ENCODE results near the gene SYT8.
"Not testable (repeated sequence)": the region's sequence is repeated elsewhere in the genome, so short reads cannot be mapped to it uniquely, and the experiment has no call there.

SYT8 gene

DNA sequence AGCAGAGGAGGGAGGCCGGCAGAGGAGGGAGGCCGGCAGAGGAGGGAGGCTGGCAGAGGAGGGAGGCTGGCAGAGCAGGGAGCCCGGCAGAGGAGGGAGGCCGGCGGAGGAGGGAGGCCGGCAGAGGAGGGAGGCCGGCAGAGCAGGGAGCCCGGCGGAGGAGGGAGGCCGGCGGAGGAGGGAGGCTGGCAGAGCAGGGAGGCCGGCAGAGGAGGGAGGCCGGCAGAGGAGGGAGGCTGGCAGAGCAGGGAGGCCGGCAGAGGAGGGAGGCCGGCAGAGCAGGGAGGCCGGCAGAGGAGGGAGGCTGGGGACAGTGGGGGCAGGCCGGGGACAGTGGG is 39.0 kb downstream of the SYT8 start:
- not testable (repeated sequence) for DNase-seq (ENCODE audit: low read depth)

DNA sequence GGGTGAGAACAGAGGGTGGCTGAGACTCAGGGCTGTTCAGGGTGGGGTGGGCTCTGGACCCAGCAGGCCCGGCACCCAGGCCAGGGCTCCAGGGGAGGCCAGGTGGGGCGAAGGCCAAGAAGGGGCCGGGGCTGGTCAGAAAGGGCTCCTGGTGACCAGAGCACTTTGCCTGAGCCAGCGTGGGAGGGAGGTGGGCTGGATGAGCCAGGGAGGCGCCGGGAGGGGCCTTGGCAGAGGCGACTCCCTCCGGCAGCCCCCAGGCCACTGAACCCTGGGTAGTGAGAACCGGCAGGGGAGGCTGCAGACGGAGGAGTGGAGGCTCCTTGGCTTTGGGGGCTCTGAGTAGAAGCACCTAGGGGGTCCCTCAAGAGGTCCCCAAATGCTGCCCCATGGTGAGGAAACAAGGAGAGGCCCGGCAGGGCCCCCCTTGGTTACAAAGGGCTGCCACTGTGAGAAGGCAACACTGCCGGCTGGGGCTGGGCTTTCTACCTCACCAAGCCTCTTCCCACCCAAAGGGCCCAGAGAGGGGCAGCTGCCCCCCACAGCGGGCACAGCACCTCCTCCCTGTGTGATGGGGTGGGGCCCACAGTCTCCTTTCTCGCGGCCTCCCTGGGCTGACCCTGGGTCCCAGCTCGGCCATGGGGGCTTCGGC is 39.8 kb downstream of the SYT8 start:
- not testable (repeated sequence) for DNase-seq (ENCODE audit: low read depth)

DNA sequence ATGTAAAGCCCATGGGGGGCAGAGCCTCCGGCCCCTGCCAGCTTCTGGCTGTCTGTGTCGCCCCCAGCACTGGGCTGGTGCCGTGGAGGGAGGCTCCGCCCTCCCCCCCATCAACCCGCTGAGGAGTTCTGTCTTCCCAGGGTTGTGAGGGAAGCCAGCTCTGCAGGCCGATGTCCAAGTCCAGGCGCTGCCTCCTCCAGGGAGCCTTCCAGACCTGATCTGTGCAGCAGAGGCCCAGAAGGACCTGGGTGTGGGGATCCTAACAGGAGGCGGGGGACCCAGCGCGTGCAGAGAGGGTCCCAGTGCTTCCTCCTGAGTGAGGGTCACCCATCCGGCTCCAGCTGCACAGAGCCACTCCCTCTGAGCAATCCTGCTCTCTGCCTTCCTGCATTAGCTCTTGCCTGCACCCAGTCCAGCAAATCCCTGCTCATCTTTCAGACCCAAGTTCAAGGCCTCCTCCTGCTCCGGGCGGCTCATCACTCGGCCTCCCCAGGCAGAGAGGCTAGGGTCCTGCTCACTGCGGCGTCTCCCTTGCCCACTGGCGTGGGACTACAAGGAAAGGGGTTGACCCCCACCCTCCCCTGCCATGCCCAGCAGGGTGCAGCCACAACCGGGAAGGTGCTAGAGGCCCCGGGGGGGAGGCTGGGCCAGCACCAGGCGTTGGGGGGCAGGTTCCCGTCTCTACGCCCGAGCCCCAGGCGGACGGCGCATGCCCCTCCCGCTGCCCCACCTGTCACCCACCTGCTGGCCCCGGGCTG is 40.5 kb downstream of the SYT8 start:
- no peak for DNase-seq (ENCODE audit: low read depth)

DNA sequence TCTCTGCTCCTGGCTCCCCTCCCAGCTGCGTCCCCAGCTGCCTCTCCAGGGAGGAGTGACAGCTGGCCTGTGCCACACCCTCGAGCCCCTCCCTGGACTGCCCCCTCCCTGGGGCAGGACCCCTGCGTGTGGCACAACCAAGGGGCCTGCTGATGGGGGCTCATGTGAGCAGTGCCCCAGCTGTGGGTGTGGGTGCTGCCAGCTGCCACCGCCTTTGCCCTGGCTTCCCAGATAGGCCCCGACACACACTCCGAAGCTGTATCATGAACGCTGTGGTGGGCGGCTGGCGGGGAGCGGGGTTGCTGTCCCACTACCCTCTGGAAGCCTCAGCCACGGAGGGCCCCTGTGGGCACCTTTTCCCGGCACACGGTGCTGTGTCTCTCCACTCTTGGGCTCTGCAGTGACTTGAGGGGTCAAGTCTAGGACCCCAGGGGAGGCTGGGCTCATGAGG is 41.1 kb downstream of the SYT8 start:
- not testable (repeated sequence) for DNase-seq (ENCODE audit: low read depth)

DNA sequence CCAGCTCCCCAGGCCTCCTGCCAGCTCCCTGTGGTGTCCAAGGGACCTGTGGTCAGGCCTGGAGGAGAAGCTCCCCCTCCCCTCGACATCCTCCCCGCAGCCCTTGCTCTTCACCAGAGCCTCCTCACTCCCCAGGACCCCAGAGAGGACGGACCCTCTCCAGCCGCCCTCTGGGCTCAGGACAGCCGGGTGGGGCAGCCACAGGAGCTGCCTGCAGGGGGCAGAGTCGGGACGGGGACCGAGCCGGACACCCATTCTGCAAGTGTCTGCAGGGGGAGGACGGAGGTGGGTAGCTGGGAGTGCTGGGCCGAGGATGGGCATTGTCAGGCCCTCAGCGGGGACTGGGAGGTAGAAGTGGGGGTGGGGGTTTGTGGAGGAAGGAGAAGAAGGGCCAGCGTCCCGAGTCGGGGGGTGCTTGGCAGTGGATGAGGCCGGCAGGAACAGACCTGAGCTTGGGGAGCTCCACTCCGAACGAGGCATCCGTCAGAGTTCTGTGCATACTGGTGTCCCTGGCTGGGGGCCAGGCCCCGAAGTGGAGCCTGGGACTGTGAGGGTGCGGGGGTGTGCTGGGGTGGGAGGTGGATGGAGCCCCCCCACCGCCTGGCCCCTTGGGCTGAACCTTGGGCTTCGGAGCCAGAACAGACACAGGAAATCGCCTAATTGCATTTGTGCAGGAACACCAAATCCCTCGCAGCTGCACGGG is 41.7 kb downstream of the SYT8 start:
- DNase-seq (ENCODE audit: low read depth), result no peak

DNA sequence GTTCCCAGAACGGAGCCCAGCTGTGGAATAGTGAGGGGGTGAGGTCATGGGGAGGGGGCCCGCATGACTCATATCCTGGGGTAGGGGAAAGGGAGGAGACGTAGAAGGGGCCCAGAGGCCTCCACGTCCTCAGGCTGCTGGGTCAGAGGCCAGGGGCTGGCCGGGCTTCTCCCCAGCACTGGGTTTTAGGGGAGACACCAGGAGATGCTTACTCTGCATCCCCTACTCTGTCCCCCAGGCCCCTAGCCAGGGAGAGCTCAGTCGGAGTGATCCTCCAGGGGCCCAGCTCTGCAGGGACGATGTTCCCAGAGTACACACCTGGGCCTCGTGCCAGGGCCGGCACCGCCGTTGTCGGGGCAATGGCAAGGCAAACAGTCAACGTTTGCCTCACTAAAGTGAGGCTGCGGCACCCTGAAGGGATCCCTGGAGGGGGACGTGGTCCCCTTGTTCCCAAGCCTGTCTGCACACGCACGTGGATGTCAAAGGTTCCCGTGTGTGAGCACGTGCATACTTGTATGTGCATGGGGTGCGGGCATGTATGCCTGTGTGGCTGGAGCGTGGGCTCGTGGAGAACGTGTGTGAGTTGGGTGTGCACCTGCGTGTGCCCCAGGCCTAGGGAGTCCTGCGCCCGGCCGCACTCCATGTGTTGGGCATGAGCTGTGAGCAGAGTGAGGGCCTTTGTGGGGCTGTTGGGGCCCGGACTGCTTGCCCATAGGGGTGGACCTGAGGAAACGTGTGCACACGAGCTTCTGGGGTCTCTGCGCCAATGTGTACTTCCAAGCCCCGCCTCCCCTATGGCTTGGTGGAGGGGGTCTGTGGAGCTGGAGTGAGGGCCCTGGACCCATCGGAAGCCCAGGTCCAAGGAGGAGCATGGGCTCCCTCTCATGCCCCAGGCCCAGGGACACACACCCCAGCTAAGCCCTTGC is 42.7 kb downstream of the SYT8 start:
- DNase-seq (ENCODE audit: low read depth), result no peak

DNA sequence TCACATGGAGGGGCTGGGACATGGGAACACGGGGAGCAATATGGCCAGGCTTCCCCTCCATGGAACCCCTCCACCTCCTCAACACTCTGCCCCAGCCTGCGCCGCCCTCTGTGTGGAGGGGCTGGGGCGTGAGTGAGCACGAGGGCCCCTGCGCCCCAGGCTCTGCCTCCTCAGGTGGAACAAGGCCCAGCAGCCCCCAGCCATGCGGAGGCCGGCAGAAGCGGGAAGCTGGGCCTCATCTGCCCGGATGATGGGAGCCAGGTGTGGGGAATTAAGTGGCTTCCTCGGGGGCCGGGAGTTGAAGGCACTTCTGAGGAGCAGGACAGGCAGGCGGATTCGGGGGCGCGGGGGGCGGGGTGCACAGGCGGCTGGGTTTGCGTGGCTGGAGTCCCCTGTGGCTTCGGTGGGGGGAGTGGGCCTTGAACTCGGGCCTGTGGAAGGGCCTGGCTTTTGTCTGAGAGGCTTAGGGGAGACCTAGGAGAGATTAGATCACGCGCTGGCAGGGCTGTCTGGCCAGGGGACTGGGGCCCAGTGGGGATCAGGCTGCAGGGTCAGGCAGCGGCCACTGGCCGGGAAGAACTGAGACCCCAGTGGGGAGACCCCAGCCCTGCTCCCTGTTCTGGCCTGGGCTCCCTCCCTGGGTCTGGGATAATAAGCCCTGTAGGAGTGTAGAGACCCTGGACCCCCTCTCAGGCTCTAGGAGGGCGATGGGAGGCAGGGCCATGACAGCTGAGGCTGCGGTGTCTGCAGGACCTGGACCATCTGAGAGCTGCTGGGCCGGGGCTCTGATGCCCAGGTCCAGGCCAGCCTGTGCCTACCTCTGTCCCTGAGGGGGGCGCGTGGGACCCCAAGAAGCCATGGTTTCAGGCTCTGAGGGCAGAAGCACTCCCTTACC is 43.6 kb downstream of the SYT8 start:
- DNase-seq (ENCODE audit: low read depth), result no peak

DNA sequence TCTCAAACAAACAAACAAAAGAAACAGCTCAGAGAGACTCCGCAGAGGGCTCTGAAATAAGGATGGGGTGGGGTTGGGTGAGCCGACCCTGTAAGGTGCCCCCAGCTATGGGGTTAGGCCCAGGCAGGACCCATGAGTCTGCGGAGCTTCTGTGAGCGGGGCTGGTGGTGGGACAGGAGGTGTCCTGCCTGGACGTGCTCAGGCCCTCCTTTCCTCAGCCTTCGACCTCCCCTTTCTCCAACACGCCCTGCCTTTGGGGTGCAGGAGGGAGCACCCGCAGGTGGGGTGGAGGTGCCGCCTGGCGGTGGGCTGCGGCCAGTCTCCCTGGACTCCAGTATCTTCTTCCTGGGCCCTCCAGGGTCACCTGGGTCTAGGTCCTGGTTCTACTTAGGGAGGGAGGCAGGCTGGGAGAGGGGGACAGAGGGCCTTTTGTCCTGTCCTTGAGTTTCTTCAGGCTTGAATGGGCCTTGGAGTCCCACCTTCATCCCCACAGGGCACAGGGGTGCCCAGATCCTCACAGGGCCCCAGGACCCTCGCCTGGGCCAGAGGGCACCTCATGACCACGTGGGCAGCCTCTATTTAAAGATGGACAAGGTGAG is 44.7 kb downstream of the SYT8 start:
- DNase-seq (ENCODE audit: low read depth), result no peak

DNA sequence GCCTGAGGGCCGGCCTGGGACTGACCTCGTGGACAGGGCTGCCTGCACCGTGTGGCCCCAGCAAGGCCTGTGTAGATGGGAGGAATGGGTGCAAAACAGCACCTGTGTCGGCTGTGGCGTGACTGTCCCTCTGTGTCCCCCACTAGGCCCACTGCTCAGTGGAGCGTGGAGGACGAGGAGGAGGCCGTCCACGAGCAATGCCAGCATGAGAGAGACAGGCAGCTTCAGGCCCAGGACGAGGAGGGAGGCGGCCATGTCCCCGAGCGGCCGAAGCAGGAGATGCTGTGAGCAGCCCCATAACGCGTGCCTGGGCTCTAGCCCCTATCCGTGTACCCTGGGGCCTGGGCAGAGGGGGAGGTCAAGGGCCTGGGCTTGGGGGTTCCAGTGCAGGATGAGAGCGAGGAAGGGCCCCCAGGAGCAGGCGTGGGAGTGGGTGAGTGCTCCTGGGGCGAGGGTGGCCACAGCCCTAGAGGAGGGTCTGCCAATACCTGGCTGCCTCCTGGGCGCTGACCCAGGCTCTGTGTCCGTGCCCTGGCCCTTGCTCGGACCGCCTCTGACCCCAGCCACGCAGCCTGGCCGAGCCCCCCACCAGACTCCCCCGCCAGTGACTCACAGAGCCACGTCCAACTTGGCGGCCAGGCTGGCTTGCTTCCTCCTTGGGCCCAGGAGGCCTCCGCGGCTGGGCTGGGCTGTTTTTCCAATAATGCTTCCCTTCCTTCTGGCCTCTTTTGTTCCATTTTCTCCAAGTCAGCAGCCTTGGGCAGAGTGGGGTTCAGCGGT is 45.3 kb downstream of the SYT8 start:
- no peak for DNase-seq (ENCODE audit: low read depth)

DNA sequence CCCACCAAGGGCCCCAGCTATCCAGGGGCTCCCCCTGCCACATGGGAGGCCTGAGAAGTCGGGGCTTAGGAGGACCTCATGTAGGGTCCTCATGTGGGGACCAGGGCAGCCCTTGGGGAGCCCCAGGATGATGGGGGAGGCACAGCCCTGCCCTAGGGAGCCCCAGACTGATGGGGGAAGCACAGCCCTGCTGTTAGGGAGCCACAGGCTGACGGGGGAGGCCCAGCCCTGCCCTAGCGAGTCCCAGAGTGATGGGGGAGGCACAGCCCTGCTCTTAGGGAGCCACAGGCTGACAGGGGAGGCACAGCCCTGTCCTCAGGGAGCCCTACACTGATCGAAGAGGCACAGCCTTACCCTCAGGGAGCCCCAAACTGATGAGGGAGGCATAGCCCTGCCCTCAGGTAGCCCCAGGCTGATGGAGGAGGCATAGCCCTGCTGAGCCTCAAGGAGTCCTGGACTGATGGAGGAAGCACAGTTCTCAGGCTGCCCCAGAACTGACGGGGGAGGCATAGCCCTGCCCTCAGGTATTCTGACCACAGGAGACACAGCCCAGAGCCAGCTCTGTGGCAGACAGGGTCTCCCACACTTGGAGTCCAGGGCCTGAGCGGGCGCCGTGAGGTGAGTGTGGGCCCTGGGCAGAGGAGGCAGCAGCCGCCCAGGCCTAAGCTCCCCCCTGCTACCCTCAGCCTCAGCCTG is 46.1 kb downstream of the SYT8 start:
- no peak for DNase-seq (ENCODE audit: low read depth)

DNA sequence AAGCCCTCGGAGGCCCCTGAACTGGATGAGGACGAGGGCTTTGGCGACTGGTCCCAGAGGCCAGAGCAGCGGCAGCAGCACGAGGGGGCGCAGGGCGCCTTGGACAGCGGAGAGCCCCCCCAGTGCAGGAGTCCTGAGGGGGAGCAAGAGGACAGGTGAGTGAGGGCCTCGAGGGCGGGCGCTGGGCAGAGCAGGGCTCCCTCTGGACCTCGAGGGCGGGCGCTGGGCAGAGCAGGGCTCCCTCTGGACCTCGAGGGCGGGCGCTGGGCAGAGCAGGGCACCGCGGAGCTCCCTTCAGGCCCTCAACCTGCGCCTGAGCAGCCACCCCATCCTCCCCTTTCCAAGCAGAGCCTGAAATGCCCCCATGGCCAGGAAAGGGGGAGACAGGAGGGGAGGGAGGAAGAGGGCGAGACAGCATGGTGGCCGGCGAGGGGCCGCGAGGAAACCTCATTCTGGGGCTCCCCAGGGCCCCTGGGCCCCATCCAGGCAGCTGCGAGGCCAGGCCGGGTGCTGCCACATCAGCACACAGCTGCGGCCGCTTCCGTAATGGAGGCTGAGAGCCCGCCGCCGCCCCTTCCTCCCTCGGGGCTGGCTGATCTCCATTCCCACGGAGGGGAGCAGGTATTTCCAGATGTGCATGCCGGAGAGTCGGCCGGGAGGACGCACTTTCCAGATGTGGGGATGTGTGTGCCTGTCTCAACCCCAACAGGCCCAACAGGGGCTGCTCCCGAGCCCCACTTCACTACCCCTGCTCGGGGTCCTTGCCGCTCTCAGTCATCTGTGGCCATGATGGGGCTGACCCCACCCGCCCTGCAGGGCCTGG is 46.9 kb downstream of the SYT8 start:
- no peak for DNase-seq (ENCODE audit: low read depth)

DNA sequence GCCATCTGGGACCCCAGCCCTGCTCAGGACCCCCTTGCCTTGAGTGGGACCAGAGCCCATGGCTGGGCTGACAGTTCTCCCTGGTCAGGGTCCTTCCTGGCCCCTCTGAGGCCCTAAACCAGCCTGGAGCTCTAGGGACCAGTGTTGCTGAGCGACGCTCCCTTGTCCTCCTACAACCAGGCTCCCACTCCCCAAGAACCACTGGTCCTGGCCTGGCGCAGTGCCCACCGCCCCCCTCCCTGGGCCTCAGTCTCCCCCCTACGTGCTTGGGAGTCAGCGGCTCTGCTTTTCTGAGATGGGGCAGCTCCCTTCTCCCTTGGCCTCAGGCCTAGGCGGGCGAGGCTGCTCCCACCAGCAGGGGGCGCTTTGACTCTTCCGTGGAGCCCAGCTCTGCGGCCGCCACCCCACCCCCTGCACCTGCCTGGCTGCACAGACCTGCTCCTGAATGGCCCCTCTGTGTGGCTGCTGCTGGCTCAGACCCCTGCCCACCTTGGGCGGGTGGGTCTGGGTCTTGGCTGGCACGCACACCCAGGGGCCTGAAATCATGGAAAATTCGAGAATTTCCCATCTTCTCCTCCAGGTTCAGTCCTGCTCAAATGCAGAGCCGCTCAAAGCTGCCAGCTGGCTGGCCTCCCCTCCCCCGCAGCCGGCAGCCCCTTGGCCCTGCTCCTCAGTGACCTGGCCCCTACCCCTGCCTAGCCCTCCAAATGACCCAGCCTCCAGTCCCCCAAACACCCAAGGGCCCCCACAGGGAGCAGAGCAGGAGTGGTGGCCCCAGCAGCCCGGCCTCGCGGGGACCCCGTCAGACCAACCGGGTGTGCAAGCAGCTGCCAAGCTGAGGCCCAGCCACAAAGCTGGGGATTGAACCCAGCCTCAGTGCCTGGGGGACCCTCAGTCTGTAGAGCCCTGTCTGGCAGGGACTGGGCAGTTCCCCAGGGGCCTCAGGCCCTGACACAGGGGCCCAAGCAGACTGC is 47.8 kb downstream of the SYT8 start:
- peak; percentile 82 for DNase-seq (ENCODE audit: low read depth)

DNA sequence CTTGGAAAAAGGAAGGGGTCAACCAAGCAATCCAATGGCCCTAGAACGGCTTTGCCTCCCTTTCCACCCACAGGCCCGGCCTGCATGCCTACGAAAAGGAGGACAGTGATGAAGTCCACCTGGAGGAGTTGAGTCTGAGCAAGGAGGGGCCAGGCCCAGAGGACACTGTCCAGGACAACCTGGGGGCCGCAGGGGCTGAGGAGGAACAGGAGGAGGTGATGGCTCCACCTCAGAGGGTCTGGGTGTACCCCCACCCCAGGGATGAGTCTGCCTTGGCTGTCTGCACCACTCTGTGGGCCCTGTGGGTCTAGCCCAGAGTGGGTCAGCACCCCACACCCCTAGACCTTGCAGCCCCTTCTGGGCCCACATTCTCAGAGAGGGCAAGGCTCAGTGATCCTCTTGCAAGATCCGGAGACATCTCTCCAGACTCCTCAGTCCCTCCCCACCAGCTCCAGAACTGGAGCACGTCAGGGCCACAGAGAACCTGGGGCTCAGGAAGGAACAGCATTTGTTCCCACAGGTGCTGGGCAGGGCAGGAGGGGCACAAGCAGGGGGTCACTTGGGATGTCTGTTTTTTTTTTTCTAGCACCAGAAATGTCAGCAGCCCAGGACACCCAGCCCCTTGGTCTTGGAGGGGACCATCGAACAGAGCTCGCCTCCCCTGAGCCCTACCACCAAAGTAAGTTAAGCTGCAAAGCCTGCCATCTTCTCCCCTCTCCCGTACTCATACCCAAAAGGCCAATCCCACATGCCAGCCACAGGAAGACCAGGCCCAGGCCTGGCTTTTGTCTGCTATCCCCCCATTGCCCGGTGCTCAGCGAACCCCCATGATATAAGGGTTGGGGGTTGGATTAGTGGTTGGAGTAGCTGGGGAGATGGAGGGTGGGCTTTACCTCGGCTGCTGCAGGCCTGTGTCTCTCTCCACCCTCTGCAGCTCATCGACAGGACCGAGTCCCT is 48.8 kb downstream of the SYT8 start:
- no peak for DNase-seq (ENCODE audit: low read depth)

DNA sequence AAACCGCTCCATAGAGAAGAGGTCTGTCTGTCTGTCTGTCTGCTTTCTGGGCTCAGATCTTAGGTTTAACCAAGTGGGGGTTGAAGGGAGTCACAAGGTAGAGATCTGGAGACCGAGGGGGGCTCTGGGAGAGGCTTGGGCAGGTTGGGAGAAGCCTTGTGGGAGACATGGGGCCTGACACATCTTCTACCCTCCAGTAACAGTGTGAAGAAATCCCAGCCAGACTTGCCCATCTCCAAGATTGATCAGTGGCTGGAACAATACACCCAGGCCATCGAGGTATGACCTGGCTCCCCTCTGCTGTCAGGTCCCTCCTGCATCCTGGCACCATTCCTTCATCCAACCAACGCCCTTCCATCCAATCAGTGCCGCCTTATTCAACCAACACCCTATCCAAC is 49.5 kb downstream of the SYT8 start:
- DNase-seq (ENCODE audit: low read depth), result no peak

DNA sequence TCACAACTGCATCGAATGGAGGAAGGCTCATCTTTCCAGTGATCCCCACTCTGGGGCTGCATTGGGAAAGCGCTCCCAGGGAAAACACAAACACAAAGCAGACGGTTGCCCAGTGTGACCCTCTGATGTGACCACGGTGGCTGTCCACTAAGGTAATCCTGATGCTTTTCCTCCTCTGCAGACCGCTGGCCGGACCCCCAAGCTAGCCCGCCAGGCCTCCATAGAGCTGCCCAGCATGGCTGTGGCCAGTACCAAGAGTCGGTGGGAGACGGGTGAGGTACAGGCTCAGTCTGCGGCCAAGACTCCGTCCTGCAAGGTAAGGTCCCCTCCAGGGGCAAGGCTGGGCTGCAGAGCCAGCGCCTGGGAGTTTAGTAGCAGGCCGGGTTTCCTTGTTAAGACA is 51.8 kb downstream of the SYT8 start:
- not testable (repeated sequence) for DNase-seq (ENCODE audit: low read depth)

Measured in activated T-cell treated with anti-CD3 and anti-CD28 coated beads for 48 hours (primary cell).